Measurements from ENCODE around the gene MRPL33. TPM values are rescaled to one million over a fixed set of nuclear protein-coding genes. Genes with fewer than 3 reads are reported as not detected.

Gene MRPL33
- total RNA-seq, 1 experiment from 2014 or later: 86.3 TPM

GRCh38 chr2:27727257-27727656, 44.3 kb upstream of the MRPL33 start:
- Histone ChIP-seq H3K27ac (no peak overlapping the region), H3K27me3 (ENCODE audit: insufficient read depth, low read depth) (no peaks in the 10 kb centered on the region), H3K4me2 (no peak overlapping the region), H3F3A (ENCODE audit: insufficient read depth, low read depth) (peaks cover 30% of the 10 kb centered on the region), H4K20me1 (ENCODE audit: insufficient read depth) (no peaks in the 10 kb centered on the region), H3K4me3 (no peak overlapping the region), H3K9me2 (ENCODE audit: insufficient read depth) (no peaks in the 10 kb centered on the region), H3K9me3 (ENCODE audit: insufficient read depth, low read depth) (no peaks in the 10 kb centered on the region), H3K36me3 (ENCODE audit: low read depth) (no peaks in the 10 kb centered on the region), H3K79me2 (ENCODE audit: low read depth) (no peaks in the 10 kb centered on the region), H3K4me1 (replicated peaks; ENCODE audit: insufficient read depth) (peaks cover 47% of the 10 kb centered on the region), H2AFZ (no peak overlapping the region)
- POLR2A ChIA-PET (ENCODE audit: unreplicated experiment): no interaction called here
- CTCF ChIA-PET: interaction anchor here (0.6 kb wide), 1 partner anchor 1284 kb away, joined by 5 read pairs; no protein-coding TSS in a partner anchor
- TF ChIP-seq CTCF (conservative IDR thresholded peaks at IDR 0.05): no peak
- TF ChIP-seq EZH2 (IDR thresholded peaks at IDR 0.05; ENCODE audit: low read depth): no peak
- intact Hi-C loops (cut with micrococcal nuclease; ENCODE audit: unreplicated experiment): no loop called here
- no peak for DNase-seq
- no TSS peak for BruUV-seq (replicated peaks)

- peaks cover 20% of the 10 kb centered on the region for H3F3A ChIP-seq (ENCODE audit: insufficient read depth, low read depth)
- TF ChIP-seq EZH2 (IDR thresholded peaks at IDR 0.05; ENCODE audit: low read depth) (no peak), CTCF (conservative IDR thresholded peaks at IDR 0.05) (no peak)
- no peaks in the 10 kb centered on the region for H3K27me3 ChIP-seq (ENCODE audit: insufficient read depth, low read depth)
- no peak overlapping the region for H3K4me2 ChIP-seq
- no peaks in the 10 kb centered on the region for H3K36me3 ChIP-seq (ENCODE audit: low read depth)
- H2AFZ ChIP-seq: no peak overlapping the region
- ChIA-PET CTCF (no interaction called here), POLR2A (ENCODE audit: unreplicated experiment) (interaction anchor here (0.5 kb wide), 1 partner anchor 47 kb away, joined by 3 read pairs; no protein-coding TSS in a partner anchor)
- H3K9me3 ChIP-seq (ENCODE audit: insufficient read depth, low read depth): no peaks in the 10 kb centered on the region
- intact Hi-C loops (cut with micrococcal nuclease; ENCODE audit: unreplicated experiment): no loop called here
- no TSS peak for BruUV-seq (replicated peaks)
- peaks cover 37% of the 10 kb centered on the region for H3K4me1 ChIP-seq (replicated peaks; ENCODE audit: insufficient read depth)
- H3K9me2 ChIP-seq (ENCODE audit: insufficient read depth): no peaks in the 10 kb centered on the region
- no peaks in the 10 kb centered on the region for H3K79me2 ChIP-seq (ENCODE audit: low read depth)
- H4K20me1 ChIP-seq (ENCODE audit: insufficient read depth): no peaks in the 10 kb centered on the region
- 0 out of 2 replicates have a peak overlapping the region, but pooled peaks have one; percentile 10 for H3K27ac ChIP-seq
- DNase-seq: no peak
- H3K4me3 ChIP-seq: no peak overlapping the region
Measured at GRCh38 chr2:27728081-27728858, 43.2 kb upstream of the MRPL33 start.

GRCh38 chr2:27729198-27729597, 42.3 kb upstream of the MRPL33 start:
- no peak overlapping the region for H3K4me3 ChIP-seq
- no peak overlapping the region for H2AFZ ChIP-seq
- CTCF ChIA-PET: no interaction called here
- no peaks in the 10 kb centered on the region for H3K36me3 ChIP-seq (ENCODE audit: low read depth)
- no peaks in the 10 kb centered on the region for H3K9me2 ChIP-seq (ENCODE audit: insufficient read depth)
- intact Hi-C loops (cut with micrococcal nuclease; ENCODE audit: unreplicated experiment): no loop called here
- H4K20me1 ChIP-seq (ENCODE audit: insufficient read depth): no peaks in the 10 kb centered on the region
- no TSS peak for BruUV-seq (replicated peaks)
- H3K4me1 ChIP-seq (replicated peaks; ENCODE audit: insufficient read depth): peaks cover 30% of the 10 kb centered on the region
- H3F3A ChIP-seq (ENCODE audit: insufficient read depth, low read depth): peaks cover 12% of the 10 kb centered on the region
- H3K27me3 ChIP-seq (ENCODE audit: insufficient read depth, low read depth): no peaks in the 10 kb centered on the region
- peak overlapping the region; percentile 10 for H3K27ac ChIP-seq
- 0 out of 2 replicates have a peak overlapping the region, but pooled peaks have one; percentile 5 for H3K4me2 ChIP-seq
- TF ChIP-seq CTCF (conservative IDR thresholded peaks at IDR 0.05) (no peak), EZH2 (IDR thresholded peaks at IDR 0.05; ENCODE audit: low read depth) (no peak)
- 0 out of 2 replicates have a peak, but pooled peaks cover under 1% of the 10 kb centered on the region for H3K79me2 ChIP-seq (ENCODE audit: low read depth)
- H3K9me3 ChIP-seq (ENCODE audit: insufficient read depth, low read depth): no peaks in the 10 kb centered on the region
- peak in 1 of 2 experiments; percentile 62 for DNase-seq
- POLR2A ChIA-PET (ENCODE audit: unreplicated experiment): interaction anchor here (0.5 to 0.6 kb wide), 3 partner anchors 24 to 161 kb away, joined by 3 to 5 read pairs (median 4); partner anchors contain the start of genes BABAM2 and RBKS
